Measurements from ENCODE around the gene ITM2B.
A peak's percentile ranks its signal among the peaks of the same experiment; 100 is the strongest.
"Not testable (repeated sequence)": the region's sequence is repeated elsewhere in the genome, so short reads cannot be mapped to it uniquely, and the experiment has no call there.

ITM2B gene

GRCh38 chr13:48233046-48233888 lies at the start of gene ITM2B:
Gene ITM2B, plus strand, starts transcription at chr13:48233206. Its CDS starts 155 bp downstream, at chr13:48233361.
- peak within 1 kb of the TSS; percentile 92 for H3K9ac ChIP-seq (ENCODE audit: low read depth, low read length)
- peaks cover 12% of the 10 kb centered on the region for H3K4me1 ChIP-seq (ENCODE audit: control insufficient read depth, insufficient read depth, low read length)
- H3K27me3 ChIP-seq (ENCODE audit: control insufficient read depth, insufficient read depth, low read length), result no peaks in the 10 kb centered on the region
- H3K4me3 ChIP-seq (ENCODE audit: low read depth, low read length), result peak within 1 kb of the TSS; percentile 80
- no peaks in the 10 kb centered on the region for H3K9me3 ChIP-seq (ENCODE audit: control insufficient read depth, insufficient read depth, low read length)
- no peaks in the 10 kb centered on the region for H3K36me3 ChIP-seq (ENCODE audit: control insufficient read depth, insufficient read depth, low read length)

GRCh38 chr13:48184260-48184659 lies 48.7 kb upstream of the ITM2B start:
- no peaks in the 10 kb centered on the region for H3K27me3 ChIP-seq (ENCODE audit: control insufficient read depth, insufficient read depth, low read length)
- H3K36me3 ChIP-seq (ENCODE audit: control insufficient read depth, insufficient read depth, low read length), result no peaks in the 10 kb centered on the region
- no peak overlapping the region for H3K4me3 ChIP-seq (ENCODE audit: low read depth, low read length)
- H3K9ac ChIP-seq (ENCODE audit: low read depth, low read length), result no peak overlapping the region
- H3K4me1 ChIP-seq (ENCODE audit: control insufficient read depth, insufficient read depth, low read length), result no peaks in the 10 kb centered on the region
- H3K9me3 ChIP-seq (ENCODE audit: control insufficient read depth, insufficient read depth, low read length), result no peaks in the 10 kb centered on the region

- Histone ChIP-seq H3K9me3 (ENCODE audit: control insufficient read depth, insufficient read depth, low read length) (no peaks in the 10 kb centered on the region), H3K36me3 (ENCODE audit: control insufficient read depth, insufficient read depth, low read length) (no peaks in the 10 kb centered on the region), H3K9ac (ENCODE audit: low read depth, low read length) (no peak overlapping the region), H3K27me3 (ENCODE audit: control insufficient read depth, insufficient read depth, low read length) (no peaks in the 10 kb centered on the region), H3K4me3 (ENCODE audit: low read depth, low read length) (no peak overlapping the region), H3K4me1 (ENCODE audit: control insufficient read depth, insufficient read depth, low read length) (no peaks in the 10 kb centered on the region)
These were observed 48.0 kb upstream of the ITM2B start for GRCh38 chr13:48185018-48185417.

- Histone ChIP-seq H3K4me3 (ENCODE audit: low read depth, low read length) (no peak overlapping the region), H3K27me3 (ENCODE audit: control insufficient read depth, insufficient read depth, low read length) (no peaks in the 10 kb centered on the region), H3K9me3 (ENCODE audit: control insufficient read depth, insufficient read depth, low read length) (no peaks in the 10 kb centered on the region), H3K36me3 (ENCODE audit: control insufficient read depth, insufficient read depth, low read length) (no peaks in the 10 kb centered on the region), H3K9ac (ENCODE audit: low read depth, low read length) (no peak overlapping the region), H3K4me1 (ENCODE audit: control insufficient read depth, insufficient read depth, low read length) (no peaks in the 10 kb centered on the region)
These were observed 46.3 kb upstream of the ITM2B start for GRCh38 chr13:48186722-48187121.

- Histone ChIP-seq H3K4me1 (ENCODE audit: control insufficient read depth, insufficient read depth, low read length) (no peaks in the 10 kb centered on the region), H3K27me3 (ENCODE audit: control insufficient read depth, insufficient read depth, low read length) (no peaks in the 10 kb centered on the region), H3K9me3 (ENCODE audit: control insufficient read depth, insufficient read depth, low read length) (no peaks in the 10 kb centered on the region), H3K4me3 (ENCODE audit: low read depth, low read length) (no peak overlapping the region), H3K9ac (ENCODE audit: low read depth, low read length) (no peak overlapping the region), H3K36me3 (ENCODE audit: control insufficient read depth, insufficient read depth, low read length) (no peaks in the 10 kb centered on the region)
These were observed 44.9 kb upstream of the ITM2B start for GRCh38 chr13:48188131-48188530.

GRCh38 chr13:48188601-48189000 lies 44.4 kb upstream of the ITM2B start:
- no peaks in the 10 kb centered on the region for H3K4me1 ChIP-seq (ENCODE audit: control insufficient read depth, insufficient read depth, low read length)
- H3K27me3 ChIP-seq (ENCODE audit: control insufficient read depth, insufficient read depth, low read length), result no peaks in the 10 kb centered on the region
- H3K36me3 ChIP-seq (ENCODE audit: control insufficient read depth, insufficient read depth, low read length), result no peaks in the 10 kb centered on the region

GRCh38 chr13:48189171-48189570 lies 43.8 kb upstream of the ITM2B start:
- no peaks in the 10 kb centered on the region for H3K36me3 ChIP-seq (ENCODE audit: control insufficient read depth, insufficient read depth, low read length)
- no peaks in the 10 kb centered on the region for H3K4me1 ChIP-seq (ENCODE audit: control insufficient read depth, insufficient read depth, low read length)
- no peak overlapping the region for H3K4me3 ChIP-seq (ENCODE audit: low read depth, low read length)
- H3K27me3 ChIP-seq (ENCODE audit: control insufficient read depth, insufficient read depth, low read length), result no peaks in the 10 kb centered on the region
- H3K9ac ChIP-seq (ENCODE audit: low read depth, low read length), result no peak overlapping the region
- H3K9me3 ChIP-seq (ENCODE audit: control insufficient read depth, insufficient read depth, low read length), result no peaks in the 10 kb centered on the region

More at GRCh38 chr13:48188601-48189000, 44.4 kb upstream of the ITM2B start:
- Histone ChIP-seq H3K4me3 (ENCODE audit: low read depth, low read length) (no peak overlapping the region), H3K9ac (ENCODE audit: low read depth, low read length) (no peak overlapping the region), H3K9me3 (ENCODE audit: control insufficient read depth, insufficient read depth, low read length) (no peaks in the 10 kb centered on the region)

- Histone ChIP-seq H3K9ac (ENCODE audit: low read depth, low read length) (no peak overlapping the region), H3K4me1 (ENCODE audit: control insufficient read depth, insufficient read depth, low read length) (no peaks in the 10 kb centered on the region), H3K9me3 (ENCODE audit: control insufficient read depth, insufficient read depth, low read length) (no peaks in the 10 kb centered on the region), H3K27me3 (ENCODE audit: control insufficient read depth, insufficient read depth, low read length) (no peaks in the 10 kb centered on the region), H3K36me3 (ENCODE audit: control insufficient read depth, insufficient read depth, low read length) (no peaks in the 10 kb centered on the region), H3K4me3 (ENCODE audit: low read depth, low read length) (no peak overlapping the region)
These were observed 40.5 kb upstream of the ITM2B start for GRCh38 chr13:48192411-48192935.

GRCh38 chr13:48194379-48194754 lies 38.6 kb upstream of the ITM2B start:
- Histone ChIP-seq H3K27me3 (ENCODE audit: control insufficient read depth, insufficient read depth, low read length) (no peaks in the 10 kb centered on the region), H3K36me3 (ENCODE audit: control insufficient read depth, insufficient read depth, low read length) (no peaks in the 10 kb centered on the region), H3K9ac (ENCODE audit: low read depth, low read length) (no peak overlapping the region), H3K9me3 (ENCODE audit: control insufficient read depth, insufficient read depth, low read length) (no peaks in the 10 kb centered on the region), H3K4me1 (ENCODE audit: control insufficient read depth, insufficient read depth, low read length) (no peaks in the 10 kb centered on the region), H3K4me3 (ENCODE audit: low read depth, low read length) (no peak overlapping the region)

GRCh38 chr13:48199404-48199946 lies 33.5 kb upstream of the ITM2B start:
- Histone ChIP-seq H3K27me3 (ENCODE audit: control insufficient read depth, insufficient read depth, low read length) (no peaks in the 10 kb centered on the region), H3K4me3 (ENCODE audit: low read depth, low read length) (no peak overlapping the region), H3K9me3 (ENCODE audit: control insufficient read depth, insufficient read depth, low read length) (no peaks in the 10 kb centered on the region), H3K4me1 (ENCODE audit: control insufficient read depth, insufficient read depth, low read length) (no peaks in the 10 kb centered on the region), H3K36me3 (ENCODE audit: control insufficient read depth, insufficient read depth, low read length) (no peaks in the 10 kb centered on the region), H3K9ac (ENCODE audit: low read depth, low read length) (no peak overlapping the region)

GRCh38 chr13:48201044-48201443 lies 32.0 kb upstream of the ITM2B start:
- Histone ChIP-seq H3K4me1 (ENCODE audit: control insufficient read depth, insufficient read depth, low read length) (no peaks in the 10 kb centered on the region), H3K27me3 (ENCODE audit: control insufficient read depth, insufficient read depth, low read length) (no peaks in the 10 kb centered on the region), H3K9ac (ENCODE audit: low read depth, low read length) (no peak overlapping the region), H3K36me3 (ENCODE audit: control insufficient read depth, insufficient read depth, low read length) (no peaks in the 10 kb centered on the region), H3K4me3 (ENCODE audit: low read depth, low read length) (no peak overlapping the region), H3K9me3 (ENCODE audit: control insufficient read depth, insufficient read depth, low read length) (no peaks in the 10 kb centered on the region)

GRCh38 chr13:48207207-48207606 lies 25.8 kb upstream of the ITM2B start:
- not testable (repeated sequence) for H3K4me3 ChIP-seq (ENCODE audit: low read depth, low read length); H3K9me3 ChIP-seq (ENCODE audit: control insufficient read depth, insufficient read depth, low read length); H3K4me1 ChIP-seq (ENCODE audit: control insufficient read depth, insufficient read depth, low read length); H3K27me3 ChIP-seq (ENCODE audit: control insufficient read depth, insufficient read depth, low read length); H3K36me3 ChIP-seq (ENCODE audit: control insufficient read depth, insufficient read depth, low read length); H3K9ac ChIP-seq (ENCODE audit: low read depth, low read length)

Measured in iPS-15b (cell line).